WTC11 (cell line): ENCODE data around the gene PIP5K1A.

Source experiments
- CBFB ChIP-seq: sonication (generic); formaldehyde crosslinking; IDR thresholded peaks from 2 replicates; pipeline ENCODE4 v1.8.1; 2022; ENCODE audit warnings: mild to moderate bottlenecking, low read depth, missing genetic modification reagents
- EMX1 ChIP-seq: fragments of 250-450 bp; sonication (Bioruptor Pico); IDR thresholded peaks from 2 replicates; pipeline ENCODE4 v1.8.0; 2021; ENCODE audit warnings: mild to moderate bottlenecking
- FOXK1 ChIP-seq: sonication (generic); formaldehyde crosslinking; IDR thresholded peaks from 2 replicates; pipeline ENCODE4 v1.8.0; 2022; ENCODE audit warnings: mild to moderate bottlenecking, moderate library complexity, missing genetic modification reagents
- GTF2I ChIP-seq: fragments of 250-450 bp; sonication (Bioruptor Pico); conservative IDR thresholded peaks from 2 replicates; pipeline ENCODE4 v1.4.0; 2021; ENCODE audit warnings: mild to moderate bottlenecking
- NR2C2 ChIP-seq: sonication (generic); formaldehyde crosslinking; IDR thresholded peaks from 2 replicates; pipeline ENCODE4 v1.8.0; 2022; ENCODE audit warnings: mild to moderate bottlenecking, missing genetic modification reagents
- ZNF263 ChIP-seq: sonication (generic); formaldehyde crosslinking; IDR thresholded peaks from 2 replicates; pipeline ENCODE4 v1.8.1; 2022; ENCODE audit warnings: low read depth, mild to moderate bottlenecking, moderate library complexity, missing genetic modification reagents
- TF ChIP-seq, protein P1 (sequence below): sonication (generic); formaldehyde crosslinking; IDR thresholded peaks from 2 replicates; pipeline ENCODE4 v1.8.1; 2022; ENCODE audit warnings: low read depth, missing genetic modification reagents, borderline replicate concordance
- TF ChIP-seq, protein P2 (sequence below): fragments of 200-600 bp; IDR thresholded peaks from 2 replicates; pipeline ENCODE4 v1.8.0; 2022; ENCODE audit warnings: antibody characterized with exemption
- TF ChIP-seq, protein P3 (sequence below): sonication (generic); formaldehyde crosslinking; IDR thresholded peaks from 2 replicates; pipeline ENCODE4 v1.8.1; 2022; ENCODE audit warnings: mild to moderate bottlenecking, moderate library complexity, missing genetic modification reagents
- TF ChIP-seq, protein P4 (sequence below): sonication (generic); formaldehyde crosslinking; IDR thresholded peaks from 2 replicates; pipeline ENCODE4 v1.8.0; 2022; ENCODE audit warnings: mild to moderate bottlenecking, missing genetic modification reagents

DNA sequence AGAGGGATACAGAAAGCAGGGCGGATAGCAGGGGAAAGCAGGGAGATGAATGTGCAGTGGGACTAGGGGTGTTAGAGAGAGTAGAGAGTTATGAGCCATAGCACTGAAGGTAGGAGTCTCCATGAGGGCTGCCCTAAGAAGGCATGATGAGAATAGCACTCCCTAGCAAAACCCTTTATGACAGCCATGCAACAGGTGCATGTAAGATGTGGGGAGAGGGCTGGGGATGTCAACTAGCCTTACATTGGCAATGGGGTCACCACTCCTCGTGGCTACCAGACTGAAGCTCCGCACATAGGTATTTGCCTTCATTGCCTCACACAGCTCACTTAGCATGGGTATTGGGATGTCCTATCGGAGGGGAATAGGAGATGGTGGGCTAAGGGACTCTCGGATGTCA lies 27.2 kb upstream of the PIP5K1A start:
- TF ChIP-seq, protein P1, sequence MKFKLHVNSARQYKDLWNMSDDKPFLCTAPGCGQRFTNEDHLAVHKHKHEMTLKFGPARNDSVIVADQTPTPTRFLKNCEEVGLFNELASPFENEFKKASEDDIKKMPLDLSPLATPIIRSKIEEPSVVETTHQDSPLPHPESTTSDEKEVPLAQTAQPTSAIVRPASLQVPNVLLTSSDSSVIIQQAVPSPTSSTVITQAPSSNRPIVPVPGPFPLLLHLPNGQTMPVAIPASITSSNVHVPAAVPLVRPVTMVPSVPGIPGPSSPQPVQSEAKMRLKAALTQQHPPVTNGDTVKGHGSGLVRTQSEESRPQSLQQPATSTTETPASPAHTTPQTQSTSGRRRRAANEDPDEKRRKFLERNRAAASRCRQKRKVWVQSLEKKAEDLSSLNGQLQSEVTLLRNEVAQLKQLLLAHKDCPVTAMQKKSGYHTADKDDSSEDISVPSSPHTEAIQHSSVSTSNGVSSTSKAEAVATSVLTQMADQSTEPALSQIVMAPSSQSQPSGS (CRISPR knock-in tag): no peak
- TF ChIP-seq, protein P2, sequence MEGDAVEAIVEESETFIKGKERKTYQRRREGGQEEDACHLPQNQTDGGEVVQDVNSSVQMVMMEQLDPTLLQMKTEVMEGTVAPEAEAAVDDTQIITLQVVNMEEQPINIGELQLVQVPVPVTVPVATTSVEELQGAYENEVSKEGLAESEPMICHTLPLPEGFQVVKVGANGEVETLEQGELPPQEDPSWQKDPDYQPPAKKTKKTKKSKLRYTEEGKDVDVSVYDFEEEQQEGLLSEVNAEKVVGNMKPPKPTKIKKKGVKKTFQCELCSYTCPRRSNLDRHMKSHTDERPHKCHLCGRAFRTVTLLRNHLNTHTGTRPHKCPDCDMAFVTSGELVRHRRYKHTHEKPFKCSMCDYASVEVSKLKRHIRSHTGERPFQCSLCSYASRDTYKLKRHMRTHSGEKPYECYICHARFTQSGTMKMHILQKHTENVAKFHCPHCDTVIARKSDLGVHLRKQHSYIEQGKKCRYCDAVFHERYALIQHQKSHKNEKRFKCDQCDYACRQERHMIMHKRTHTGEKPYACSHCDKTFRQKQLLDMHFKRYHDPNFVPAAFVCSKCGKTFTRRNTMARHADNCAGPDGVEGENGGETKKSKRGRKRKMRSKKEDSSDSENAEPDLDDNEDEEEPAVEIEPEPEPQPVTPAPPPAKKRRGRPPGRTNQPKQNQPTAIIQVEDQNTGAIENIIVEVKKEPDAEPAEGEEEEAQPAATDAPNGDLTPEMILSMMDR: no peak
- no peak for TF ChIP-seq EMX1
- TF ChIP-seq GTF2I: no peak
- TF ChIP-seq CBFB (CRISPR knock-in tag): no peak
- no peak for TF ChIP-seq ZNF263 (CRISPR knock-in tag)
- TF ChIP-seq FOXK1 (CRISPR knock-in tag): no peak
- TF ChIP-seq, protein P3, sequence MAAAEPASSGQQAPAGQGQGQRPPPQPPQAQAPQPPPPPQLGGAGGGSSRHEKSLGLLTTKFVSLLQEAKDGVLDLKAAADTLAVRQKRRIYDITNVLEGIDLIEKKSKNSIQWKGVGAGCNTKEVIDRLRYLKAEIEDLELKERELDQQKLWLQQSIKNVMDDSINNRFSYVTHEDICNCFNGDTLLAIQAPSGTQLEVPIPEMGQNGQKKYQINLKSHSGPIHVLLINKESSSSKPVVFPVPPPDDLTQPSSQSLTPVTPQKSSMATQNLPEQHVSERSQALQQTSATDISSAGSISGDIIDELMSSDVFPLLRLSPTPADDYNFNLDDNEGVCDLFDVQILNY (CRISPR knock-in tag): no peak
- TF ChIP-seq, protein P4, sequence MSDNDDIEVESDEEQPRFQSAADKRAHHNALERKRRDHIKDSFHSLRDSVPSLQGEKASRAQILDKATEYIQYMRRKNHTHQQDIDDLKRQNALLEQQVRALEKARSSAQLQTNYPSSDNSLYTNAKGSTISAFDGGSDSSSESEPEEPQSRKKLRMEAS: no peak
- no peak for TF ChIP-seq NR2C2
